Activated naive CD4-positive, alpha-beta T cell treated with anti-CD3 and anti-CD28 coated beads, Interleukin-2, amount 50 U/mL, for 24 hours (primary cell): ENCODE results near the gene ZBTB7C.
A peak's percentile ranks its signal among the peaks of the same experiment; 100 is the strongest.

Source experiments
- H3K27ac Mint-ChIP-seq: one replicate; pipeline ENCODE4 v1.8.0; 2021; ENCODE audit warnings: mild to moderate bottlenecking, mixed read lengths
- H3K27me3 Mint-ChIP-seq: one replicate; pipeline ENCODE4 v1.8.0; 2021; ENCODE audit warnings: mixed read lengths
- H3K36me3 Mint-ChIP-seq: one replicate; pipeline ENCODE4 v1.8.0; 2021; ENCODE audit warnings: mixed read lengths
- H3K4me1 Mint-ChIP-seq: one replicate; pipeline ENCODE4 v1.8.0; 2021; ENCODE audit warnings: mixed read lengths
- H3K4me3 Mint-ChIP-seq: one replicate; pipeline ENCODE4 v1.8.0; 2021; ENCODE audit warnings: mild to moderate bottlenecking, mixed read lengths
- H3K9me3 Mint-ChIP-seq: one replicate; pipeline ENCODE4 v1.8.0; 2021; ENCODE audit warnings: mixed read lengths

ZBTB7C gene

DNA sequence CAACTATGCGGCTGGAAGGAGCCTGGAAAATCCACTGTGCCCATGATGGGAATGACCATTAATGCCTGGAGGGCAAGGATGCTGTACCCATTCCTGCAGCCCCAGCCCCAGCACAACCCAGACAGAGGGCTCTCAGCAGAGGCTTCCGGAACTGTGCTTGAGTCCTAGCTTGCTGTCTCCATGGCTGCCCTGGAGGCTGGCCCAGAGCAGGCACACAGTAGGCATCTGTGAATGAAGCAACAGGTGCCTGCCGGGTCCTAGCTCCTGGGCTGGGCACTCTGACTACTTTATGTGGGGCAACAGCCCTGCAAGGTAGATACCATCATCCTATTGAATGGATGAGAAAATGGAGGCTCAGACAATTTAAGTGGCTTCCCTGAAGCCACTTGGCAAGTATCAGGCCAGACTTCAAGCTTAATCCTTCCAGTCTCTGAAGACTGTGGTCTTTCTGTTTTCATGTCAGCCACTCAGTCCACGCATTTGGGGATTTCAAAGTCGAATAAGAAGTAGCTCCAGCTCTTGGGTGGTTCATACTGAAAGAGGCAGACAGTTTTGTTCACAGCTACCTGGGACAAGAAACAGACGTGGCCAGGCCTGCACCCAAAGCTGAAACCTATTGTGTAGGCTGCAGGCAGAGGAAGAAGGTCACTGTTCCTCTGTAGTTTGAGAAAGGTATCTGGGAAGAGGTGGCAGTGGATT lies 237.5 kb downstream of the ZBTB7C start:
- no peak overlapping the region for H3K4me3 Mint-ChIP-seq
- no peak overlapping the region for H3K27ac Mint-ChIP-seq
- no peaks in the 10 kb centered on the region for H3K36me3 Mint-ChIP-seq
- H3K4me1 Mint-ChIP-seq: peaks cover 5% of the 10 kb centered on the region
- no peaks in the 10 kb centered on the region for H3K9me3 Mint-ChIP-seq
- peaks cover 1% of the 10 kb centered on the region for H3K27me3 Mint-ChIP-seq

DNA sequence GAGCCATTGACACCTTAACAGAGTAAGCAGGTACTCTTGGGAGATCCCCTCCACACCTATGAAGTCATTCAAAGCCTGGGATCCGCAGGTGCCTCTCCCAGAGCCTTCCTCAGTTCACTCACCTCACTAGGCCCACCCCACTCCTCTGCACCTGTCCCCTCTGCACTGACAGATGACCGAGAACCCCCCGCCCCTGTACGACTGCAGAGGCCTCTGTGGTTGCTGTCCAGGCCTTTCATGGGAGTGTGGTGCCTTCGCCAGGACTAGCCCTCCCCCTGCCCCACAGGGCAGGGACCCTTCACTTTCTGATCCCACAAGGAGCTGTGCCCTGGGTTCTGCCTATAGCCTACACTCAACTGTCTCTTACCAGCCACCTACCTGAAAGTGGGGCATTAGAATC lies 238.5 kb downstream of the ZBTB7C start:
- Mint-ChIP-seq H3K27ac (no peak overlapping the region), H3K4me1 (peaks cover 5% of the 10 kb centered on the region), H3K27me3 (peaks cover 1% of the 10 kb centered on the region), H3K9me3 (no peaks in the 10 kb centered on the region), H3K4me3 (no peak overlapping the region), H3K36me3 (no peaks in the 10 kb centered on the region)

DNA sequence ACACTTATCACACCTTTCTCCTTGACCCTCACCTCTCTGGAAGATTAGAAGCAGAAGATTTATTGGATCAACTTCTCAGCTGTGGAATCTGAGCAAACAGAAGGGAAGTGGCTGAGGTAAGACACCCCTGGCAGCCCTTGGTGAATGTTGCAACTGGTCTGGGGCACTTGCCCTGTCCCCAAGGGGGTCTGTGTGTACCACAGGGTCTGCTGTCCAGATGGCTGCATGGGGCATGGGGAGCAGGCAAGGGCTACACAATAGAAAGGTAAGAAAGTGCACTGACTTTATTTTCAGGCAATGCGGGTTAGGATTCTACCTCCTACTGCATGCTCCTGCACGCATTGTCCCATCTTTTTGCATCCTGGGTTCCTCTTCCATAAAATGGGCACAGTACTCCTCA lies 240.3 kb downstream of the ZBTB7C start:
- no peaks in the 10 kb centered on the region for H3K27me3 Mint-ChIP-seq
- no peaks in the 10 kb centered on the region for H3K9me3 Mint-ChIP-seq
- peaks cover 5% of the 10 kb centered on the region for H3K4me1 Mint-ChIP-seq
- H3K4me3 Mint-ChIP-seq: no peak overlapping the region
- no peaks in the 10 kb centered on the region for H3K36me3 Mint-ChIP-seq
- H3K27ac Mint-ChIP-seq: no peak overlapping the region

DNA sequence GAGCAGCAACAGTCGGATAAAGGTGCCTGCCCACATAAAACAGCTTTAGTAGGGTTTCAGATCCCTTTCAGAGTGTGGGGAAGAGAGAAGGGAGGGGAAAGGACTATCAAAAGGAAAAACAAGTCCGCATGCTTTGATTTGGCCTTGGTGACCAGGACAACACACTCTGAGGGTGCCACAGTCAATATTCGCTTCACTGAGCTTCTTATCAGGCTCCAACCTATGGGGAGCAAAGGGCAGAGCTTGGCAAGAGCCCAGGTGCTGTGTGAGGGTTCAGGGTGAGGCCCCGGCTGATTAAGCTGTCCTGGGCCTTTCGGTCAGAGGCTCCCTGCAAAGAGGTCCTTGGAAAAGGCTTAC lies 241.3 kb downstream of the ZBTB7C start:
- Mint-ChIP-seq H3K27ac (no peak overlapping the region), H3K36me3 (no peaks in the 10 kb centered on the region), H3K4me3 (no peak overlapping the region), H3K27me3 (no peaks in the 10 kb centered on the region), H3K9me3 (no peaks in the 10 kb centered on the region), H3K4me1 (peaks cover 5% of the 10 kb centered on the region)

DNA sequence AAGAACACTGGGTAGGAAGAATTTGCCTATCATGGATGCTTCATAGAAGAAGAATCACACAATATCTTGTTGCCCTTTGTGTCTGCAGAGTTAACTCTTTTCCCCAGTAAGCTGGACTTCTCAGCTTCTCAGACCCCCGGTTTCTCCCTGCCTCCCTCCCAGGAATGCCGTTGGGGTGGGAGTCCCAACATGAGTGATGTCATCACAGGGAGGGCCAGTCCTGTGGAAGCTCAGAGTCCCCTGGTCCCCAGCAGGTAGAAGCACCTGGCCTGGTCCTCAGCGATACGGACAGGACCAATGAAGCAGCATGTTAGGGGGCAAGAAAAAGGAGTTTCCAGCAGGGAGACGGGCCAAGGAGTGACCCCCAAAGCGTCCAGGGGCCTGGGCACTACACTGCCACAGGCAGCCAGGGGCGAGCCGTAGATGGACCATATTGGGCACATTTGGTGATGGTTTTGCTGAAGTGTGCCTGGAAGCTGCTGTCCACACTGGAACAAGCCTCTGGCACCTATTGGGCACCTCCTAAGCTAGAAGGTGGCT lies 242.8 kb downstream of the ZBTB7C start:
- Mint-ChIP-seq H3K27ac (no peak overlapping the region), H3K36me3 (no peaks in the 10 kb centered on the region), H3K4me1 (peaks cover 5% of the 10 kb centered on the region)

DNA sequence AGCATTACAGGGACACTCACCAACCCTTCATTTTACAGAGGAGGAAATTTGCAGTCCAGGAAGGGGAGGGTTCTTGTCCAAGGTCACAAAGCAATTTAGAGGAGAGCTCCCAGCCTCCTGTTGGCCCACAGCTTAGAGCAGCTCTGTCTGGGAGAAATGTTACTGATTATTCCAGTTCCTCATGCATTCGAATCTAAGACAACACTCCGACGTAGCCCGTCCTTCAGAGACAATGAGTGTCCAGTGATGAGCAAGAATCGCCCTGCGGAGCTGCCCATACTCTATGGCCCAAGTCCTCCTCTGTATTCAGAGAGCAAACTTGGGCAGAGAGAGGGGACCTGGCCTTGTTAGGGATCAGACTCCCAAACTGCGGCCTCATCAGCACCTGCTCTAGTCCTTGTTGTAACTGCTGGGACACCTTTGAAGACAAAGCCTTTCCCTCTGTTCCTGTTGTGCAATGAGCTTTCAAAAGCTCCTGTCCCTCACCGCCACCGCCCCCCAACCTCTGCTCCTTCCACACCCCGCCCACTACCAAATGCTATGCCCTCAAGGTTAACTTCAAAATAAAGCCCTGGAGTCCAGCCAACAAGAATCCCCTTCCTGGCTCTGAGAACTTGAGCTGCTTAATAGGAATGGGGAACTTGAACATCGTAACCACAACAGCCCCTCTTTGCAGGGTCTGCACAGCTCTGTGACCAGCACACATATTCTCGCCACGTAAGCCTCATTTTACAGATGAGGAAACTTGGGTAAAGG lies 243.9 kb downstream of the ZBTB7C start:
- Mint-ChIP-seq H3K27me3 (peaks cover 3% of the 10 kb centered on the region), H3K27ac (no peak overlapping the region), H3K9me3 (no peaks in the 10 kb centered on the region), H3K4me1 (peaks cover 10% of the 10 kb centered on the region), H3K4me3 (no peak overlapping the region), H3K36me3 (no peaks in the 10 kb centered on the region)

More for the DNA sequence above, 242.8 kb downstream of the ZBTB7C start:
- no peaks in the 10 kb centered on the region for H3K9me3 Mint-ChIP-seq
- no peaks in the 10 kb centered on the region for H3K27me3 Mint-ChIP-seq
- no peak overlapping the region for H3K4me3 Mint-ChIP-seq

DNA sequence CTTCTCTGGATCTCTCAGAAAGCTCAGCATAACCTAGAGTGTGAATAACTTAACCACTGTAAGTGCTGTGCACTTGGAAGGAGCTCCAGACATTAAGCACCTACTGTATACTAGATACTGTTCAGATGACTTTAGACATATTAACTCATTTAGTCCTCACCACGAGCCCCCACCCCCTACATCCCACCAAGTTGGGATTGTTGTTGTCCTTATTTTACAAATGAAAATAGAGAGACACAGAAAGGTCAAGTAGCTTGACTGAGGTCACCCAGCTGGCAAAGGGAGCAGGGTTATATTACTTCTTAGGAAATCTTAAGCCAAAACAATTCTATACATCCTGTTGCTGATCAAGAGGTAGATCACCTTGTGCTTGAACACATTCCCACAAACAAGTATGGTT lies 244.5 kb downstream of the ZBTB7C start:
- no peaks in the 10 kb centered on the region for H3K36me3 Mint-ChIP-seq
- peaks cover 10% of the 10 kb centered on the region for H3K4me1 Mint-ChIP-seq
- H3K27me3 Mint-ChIP-seq: peaks cover 3% of the 10 kb centered on the region
- H3K9me3 Mint-ChIP-seq: no peaks in the 10 kb centered on the region
- H3K27ac Mint-ChIP-seq: no peak overlapping the region
- no peak overlapping the region for H3K4me3 Mint-ChIP-seq

DNA sequence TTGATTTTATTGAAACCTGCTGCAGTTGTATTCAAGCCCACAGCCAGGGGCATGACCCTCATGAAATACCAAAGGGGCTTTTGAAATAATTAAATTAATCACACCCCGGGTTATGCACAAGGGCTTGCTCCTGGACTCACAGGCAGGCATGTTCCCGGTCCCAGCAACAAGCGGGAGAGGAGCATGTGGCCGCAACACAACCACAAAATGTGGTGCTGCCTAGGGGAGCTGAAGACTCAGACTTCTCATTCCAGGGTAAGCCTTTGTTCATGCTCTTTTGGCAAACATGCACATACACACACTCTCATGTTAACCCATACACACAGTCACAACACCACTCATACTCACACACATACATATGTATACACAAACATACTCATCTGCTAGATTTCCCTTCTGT lies 245.1 kb downstream of the ZBTB7C start:
- Mint-ChIP-seq H3K27me3 (peaks cover 3% of the 10 kb centered on the region), H3K4me1 (peaks cover 10% of the 10 kb centered on the region), H3K36me3 (no peaks in the 10 kb centered on the region), H3K27ac (no peak overlapping the region), H3K4me3 (no peak overlapping the region), H3K9me3 (no peaks in the 10 kb centered on the region)

DNA sequence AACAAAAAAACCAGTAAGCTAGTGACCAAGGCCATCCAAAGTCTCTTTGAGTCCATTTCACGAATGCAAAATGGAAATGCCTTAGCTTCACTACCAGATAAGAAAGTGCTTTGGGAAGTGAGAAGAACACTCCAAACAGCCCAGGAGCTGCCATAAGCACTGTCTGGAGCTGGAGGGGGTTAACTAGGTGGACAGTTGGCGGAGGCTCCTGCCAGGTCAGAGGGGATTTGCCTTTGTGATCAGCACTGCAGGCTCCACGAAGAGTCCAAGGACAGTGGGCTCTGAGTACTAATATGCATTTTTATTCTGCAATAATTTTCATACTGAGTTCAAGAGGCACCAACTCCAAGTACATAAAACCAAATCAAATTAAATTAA lies 245.5 kb downstream of the ZBTB7C start:
- Mint-ChIP-seq H3K9me3 (no peaks in the 10 kb centered on the region), H3K4me1 (peaks cover 10% of the 10 kb centered on the region), H3K4me3 (no peak overlapping the region), H3K27ac (no peak overlapping the region), H3K36me3 (no peaks in the 10 kb centered on the region), H3K27me3 (peaks cover 3% of the 10 kb centered on the region)

DNA sequence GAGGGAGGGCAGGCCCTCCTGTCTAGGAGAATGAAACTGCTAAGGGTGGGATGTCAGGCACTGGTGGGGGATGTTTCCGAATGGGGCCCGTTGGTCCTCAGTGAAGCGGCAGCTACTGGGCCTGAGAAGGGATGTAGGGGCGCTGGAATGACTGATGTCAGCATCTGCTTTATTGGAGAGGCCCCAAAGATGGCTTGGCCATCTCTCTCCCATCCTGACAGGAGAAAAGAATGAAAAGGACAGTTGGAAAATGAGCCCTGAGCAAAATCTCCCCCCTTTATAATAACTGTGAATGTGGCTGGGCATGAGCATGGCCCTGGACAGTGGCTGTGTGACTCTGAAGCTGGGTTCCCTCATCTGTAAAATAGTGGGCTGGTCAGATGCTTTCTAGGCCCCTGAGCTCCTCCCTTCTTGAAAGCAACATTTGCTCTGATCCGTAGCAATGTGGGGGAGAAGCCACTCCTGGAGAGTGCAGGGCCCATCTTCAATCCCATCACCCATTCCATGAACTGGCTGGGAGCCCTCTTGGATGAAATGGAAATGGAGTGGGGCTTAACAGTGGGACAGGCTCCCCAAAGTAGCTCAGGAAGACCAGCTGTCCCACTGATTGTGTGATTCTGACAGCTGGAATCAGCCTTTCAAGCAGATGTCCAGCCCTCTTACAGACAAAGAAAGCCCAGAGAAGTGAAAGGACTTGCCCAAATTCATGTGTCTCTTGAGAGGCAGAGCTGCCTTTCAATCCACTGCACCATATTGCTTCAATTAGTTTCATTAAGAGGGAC lies 246.0 kb downstream of the ZBTB7C start:
- peaks cover 10% of the 10 kb centered on the region for H3K4me1 Mint-ChIP-seq
- H3K27ac Mint-ChIP-seq: no peak overlapping the region

DNA sequence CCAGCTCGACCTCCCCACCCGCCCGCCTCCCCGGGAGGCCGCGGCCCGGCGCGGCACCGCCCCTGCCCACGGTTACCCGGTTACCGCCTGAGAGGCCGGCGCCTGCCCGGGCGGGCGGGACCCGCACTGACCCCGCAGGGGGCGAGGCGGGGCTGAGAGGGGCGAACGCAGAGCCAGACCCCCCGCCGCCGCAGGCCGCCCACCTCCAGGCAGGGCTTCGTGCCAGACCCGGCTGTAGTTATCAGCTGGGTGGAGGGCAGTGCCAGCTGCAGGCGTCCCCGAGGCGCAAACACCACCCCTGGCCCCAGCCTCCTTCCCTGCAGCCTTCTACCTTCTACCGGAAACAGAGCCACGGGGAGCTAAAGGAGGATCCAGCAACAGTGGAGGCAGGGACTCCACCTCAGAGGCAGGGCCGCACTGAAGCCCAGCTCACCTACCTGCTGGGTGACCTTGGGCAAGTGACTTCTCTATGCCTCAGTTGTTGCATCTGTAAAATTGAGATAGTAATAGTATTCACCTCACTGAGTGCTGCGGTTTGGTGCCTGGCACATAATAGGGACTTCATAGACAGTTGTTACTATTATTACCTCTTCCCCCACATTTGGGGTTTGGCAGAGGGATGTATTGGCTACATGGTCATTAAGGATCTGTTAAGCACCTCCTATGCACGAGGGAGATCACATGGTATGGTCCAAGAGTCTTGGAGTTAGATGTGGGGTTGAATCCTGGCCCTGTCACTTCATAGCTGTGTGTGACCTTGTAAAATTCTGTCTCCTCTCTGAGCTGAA lies 247.1 kb downstream of the ZBTB7C start:
- Mint-ChIP-seq H3K9me3 (no peaks in the 10 kb centered on the region), H3K27ac (no peak overlapping the region), H3K27me3 (peaks cover 3% of the 10 kb centered on the region), H3K4me3 (peak overlapping the region; percentile 73), H3K36me3 (no peaks in the 10 kb centered on the region), H3K4me1 (peaks cover 8% of the 10 kb centered on the region)

More for the DNA sequence above, 246.0 kb downstream of the ZBTB7C start:
- peaks cover 3% of the 10 kb centered on the region for H3K27me3 Mint-ChIP-seq
- H3K36me3 Mint-ChIP-seq: no peaks in the 10 kb centered on the region
- no peak overlapping the region for H3K4me3 Mint-ChIP-seq
- no peaks in the 10 kb centered on the region for H3K9me3 Mint-ChIP-seq

DNA sequence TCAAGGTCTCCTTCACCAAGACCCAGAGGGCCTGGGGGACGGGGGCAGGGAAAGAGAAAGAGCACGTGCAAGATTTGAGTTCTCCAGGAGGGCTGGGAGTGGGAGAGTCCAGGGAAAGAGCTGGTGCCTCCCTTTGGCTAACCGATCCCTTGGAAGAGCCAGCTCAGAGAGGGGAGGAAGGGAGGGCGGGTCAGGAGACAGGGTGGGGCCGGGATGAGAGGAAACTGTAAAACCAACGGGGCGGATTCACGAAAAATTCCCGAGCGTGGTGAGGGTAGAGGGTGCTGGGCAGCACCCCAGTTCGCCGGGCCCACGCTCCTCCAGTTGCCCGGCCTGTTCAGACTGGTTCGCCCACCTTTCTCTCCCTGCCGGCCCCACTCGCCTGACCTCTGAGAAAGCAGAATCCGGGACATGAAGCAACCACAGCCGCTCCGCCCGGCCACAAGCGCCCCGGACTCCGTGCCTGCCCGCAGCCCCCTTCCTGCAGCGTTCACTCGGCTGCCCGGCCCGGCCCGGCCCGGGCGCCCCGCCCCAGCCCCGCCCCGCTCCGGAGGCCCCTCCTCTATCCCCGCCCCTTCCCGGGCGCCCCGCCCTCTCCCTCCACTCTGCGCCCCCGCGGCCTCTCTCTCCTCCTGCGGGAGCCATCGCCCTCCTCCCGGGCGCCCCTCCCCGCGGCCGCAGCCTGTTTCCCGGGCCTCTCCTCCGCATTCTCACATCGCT lies 247.8 kb downstream of the ZBTB7C start:
- H3K9me3 Mint-ChIP-seq: no peaks in the 10 kb centered on the region
- H3K27me3 Mint-ChIP-seq: peaks cover 3% of the 10 kb centered on the region
- peaks cover 5% of the 10 kb centered on the region for H3K4me1 Mint-ChIP-seq
- peak overlapping the region; percentile 64 for H3K4me3 Mint-ChIP-seq
- H3K36me3 Mint-ChIP-seq: no peaks in the 10 kb centered on the region
- no peak overlapping the region for H3K27ac Mint-ChIP-seq

DNA sequence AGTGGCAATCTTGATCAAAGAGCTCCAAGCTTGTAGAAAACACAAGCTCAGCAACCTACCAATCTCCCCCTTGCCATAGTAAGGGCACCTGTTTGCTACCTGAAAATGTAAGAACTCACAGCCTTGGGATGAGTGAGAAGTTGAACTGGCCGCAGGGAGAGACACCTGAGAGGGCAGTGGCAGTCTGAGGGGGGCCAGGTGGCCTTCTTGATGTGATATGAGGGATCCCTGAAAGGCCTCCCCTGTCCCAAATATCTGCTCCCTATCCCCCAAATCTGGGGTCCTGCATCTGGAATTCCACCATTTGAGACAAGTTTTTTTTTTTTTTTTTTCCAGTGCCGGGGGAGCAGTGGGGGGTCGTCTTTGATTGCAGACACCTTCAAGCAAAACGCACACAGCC lies 248.6 kb downstream of the ZBTB7C start:
- H3K9me3 Mint-ChIP-seq: no peaks in the 10 kb centered on the region
- peak overlapping the region; percentile 44 for H3K4me3 Mint-ChIP-seq
- no peak overlapping the region for H3K27ac Mint-ChIP-seq
- peaks cover 5% of the 10 kb centered on the region for H3K4me1 Mint-ChIP-seq
- no peaks in the 10 kb centered on the region for H3K36me3 Mint-ChIP-seq
- H3K27me3 Mint-ChIP-seq: peaks cover 7% of the 10 kb centered on the region

DNA sequence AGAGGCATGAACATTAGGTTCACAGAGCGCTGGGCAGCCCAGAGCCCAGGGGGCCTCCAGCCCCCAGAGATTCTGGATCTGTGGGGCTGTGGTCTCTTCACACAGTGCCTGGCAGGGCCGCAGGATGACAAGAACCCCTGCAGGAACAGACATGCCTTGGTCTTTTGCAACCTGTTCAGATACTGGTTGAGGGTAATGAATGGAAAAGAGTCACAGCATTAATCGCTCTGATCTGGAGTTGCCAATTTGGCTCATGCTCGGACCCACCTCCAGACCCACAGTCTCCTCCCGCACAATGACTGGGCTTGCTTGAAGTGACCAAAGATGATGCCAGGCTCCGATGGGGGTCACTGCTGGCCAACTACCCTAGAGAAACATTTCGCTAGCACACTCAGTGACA lies 249.4 kb downstream of the ZBTB7C start:
- Mint-ChIP-seq H3K4me1 (peaks cover 5% of the 10 kb centered on the region), H3K36me3 (no peaks in the 10 kb centered on the region), H3K27ac (no peak overlapping the region), H3K9me3 (no peaks in the 10 kb centered on the region), H3K4me3 (no peak overlapping the region), H3K27me3 (peaks cover 8% of the 10 kb centered on the region)

DNA sequence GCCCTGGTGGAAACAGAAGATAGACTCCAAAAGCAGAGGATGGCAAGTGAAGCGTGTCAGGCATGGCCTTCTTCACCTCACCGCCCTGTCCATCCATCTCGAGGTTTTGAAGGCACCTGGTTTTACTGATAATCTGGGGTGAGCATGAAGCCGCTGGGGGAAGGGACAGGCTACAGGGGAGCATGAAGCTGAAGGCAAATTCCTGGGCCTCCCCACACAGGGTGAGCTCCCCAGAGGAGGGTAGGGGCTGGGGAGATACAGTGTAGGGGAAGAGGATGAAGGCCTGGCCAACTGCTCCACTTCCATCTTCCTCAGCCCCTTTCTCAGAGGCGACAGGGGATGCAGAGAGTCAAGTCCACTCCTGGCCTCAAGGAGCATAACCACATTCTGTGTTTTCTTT lies 250.5 kb downstream of the ZBTB7C start:
- H3K36me3 Mint-ChIP-seq: no peaks in the 10 kb centered on the region
- no peak overlapping the region for H3K27ac Mint-ChIP-seq
- H3K4me3 Mint-ChIP-seq: no peak overlapping the region
- H3K27me3 Mint-ChIP-seq: peaks cover 8% of the 10 kb centered on the region
- peaks cover 5% of the 10 kb centered on the region for H3K4me1 Mint-ChIP-seq
- H3K9me3 Mint-ChIP-seq: no peaks in the 10 kb centered on the region
